Skeletal muscle cell (primary cell): Measurements from ENCODE around the gene PDE6B.
"Not testable (repeated sequence)": the region's sequence is repeated elsewhere in the genome, so short reads cannot be mapped to it uniquely, and the experiment has no call there.

Source experiments
- DNase-seq: peaks from one replicate; pipeline ENCODE4 v3.0.0-alpha.2; 2010; ENCODE audit warnings: low read depth
- H3K4me3 ChIP-seq: 2 replicates; pipeline ENCODE4 v1.5.1; 2011; ENCODE audit warnings: low read depth, mild to moderate bottlenecking, control low read depth, low read length, moderate library complexity

The PDE6B gene

DNA sequence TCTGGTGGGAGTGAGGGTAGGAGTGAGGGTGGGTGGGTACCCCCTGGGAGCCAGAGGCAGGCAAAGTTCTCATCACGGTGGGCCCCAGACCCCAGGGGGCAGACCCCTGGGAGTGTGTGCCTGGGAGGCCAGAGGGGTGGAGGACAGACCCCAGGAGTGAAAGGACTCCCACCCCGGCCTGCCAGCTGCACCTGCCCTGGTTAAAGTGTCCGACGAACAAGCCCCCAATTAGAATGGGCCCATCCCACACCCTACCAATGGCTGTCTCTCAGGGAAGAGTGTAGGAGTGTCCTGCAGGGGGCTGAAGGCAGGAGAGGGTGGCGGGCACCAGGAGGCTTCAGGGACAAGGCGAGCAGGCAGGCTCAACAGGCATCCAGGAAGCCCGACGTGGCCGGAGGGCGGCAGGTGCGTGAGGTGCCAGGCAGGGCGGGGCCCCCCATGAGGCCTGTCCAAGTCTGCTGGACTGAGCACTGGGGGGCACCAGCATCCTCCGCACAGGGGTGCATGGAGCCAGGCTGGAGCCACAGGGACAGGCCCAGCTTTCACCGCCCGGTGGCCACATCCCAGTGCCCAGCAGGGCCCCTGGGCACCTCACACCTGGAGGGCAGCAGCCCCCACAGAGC lies 8.7 kb downstream of the PDE6B start:
- DNase-seq, result no peak
- H3K4me3 ChIP-seq, result no peak overlapping the region

DNA sequence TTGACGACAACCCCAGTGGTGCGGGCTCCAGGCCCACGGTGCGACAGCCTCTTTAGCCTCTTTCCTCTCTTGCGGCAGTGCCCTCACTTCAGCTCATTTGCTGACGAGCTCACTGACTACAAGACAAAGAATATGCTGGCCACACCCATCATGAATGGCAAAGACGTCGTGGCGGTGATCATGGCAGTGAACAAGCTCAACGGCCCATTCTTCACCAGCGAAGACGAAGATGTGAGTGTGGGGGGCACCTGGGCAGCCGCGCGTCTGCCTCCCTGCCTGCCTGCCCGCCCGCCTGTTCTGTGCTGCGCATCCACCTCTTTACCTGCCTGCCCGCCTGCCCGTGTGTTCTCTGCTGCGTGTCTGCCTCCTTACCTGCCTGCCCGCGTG lies 9.2 kb downstream of the PDE6B start:
- H3K4me3 ChIP-seq, result no peak overlapping the region
- no peak for DNase-seq

DNA sequence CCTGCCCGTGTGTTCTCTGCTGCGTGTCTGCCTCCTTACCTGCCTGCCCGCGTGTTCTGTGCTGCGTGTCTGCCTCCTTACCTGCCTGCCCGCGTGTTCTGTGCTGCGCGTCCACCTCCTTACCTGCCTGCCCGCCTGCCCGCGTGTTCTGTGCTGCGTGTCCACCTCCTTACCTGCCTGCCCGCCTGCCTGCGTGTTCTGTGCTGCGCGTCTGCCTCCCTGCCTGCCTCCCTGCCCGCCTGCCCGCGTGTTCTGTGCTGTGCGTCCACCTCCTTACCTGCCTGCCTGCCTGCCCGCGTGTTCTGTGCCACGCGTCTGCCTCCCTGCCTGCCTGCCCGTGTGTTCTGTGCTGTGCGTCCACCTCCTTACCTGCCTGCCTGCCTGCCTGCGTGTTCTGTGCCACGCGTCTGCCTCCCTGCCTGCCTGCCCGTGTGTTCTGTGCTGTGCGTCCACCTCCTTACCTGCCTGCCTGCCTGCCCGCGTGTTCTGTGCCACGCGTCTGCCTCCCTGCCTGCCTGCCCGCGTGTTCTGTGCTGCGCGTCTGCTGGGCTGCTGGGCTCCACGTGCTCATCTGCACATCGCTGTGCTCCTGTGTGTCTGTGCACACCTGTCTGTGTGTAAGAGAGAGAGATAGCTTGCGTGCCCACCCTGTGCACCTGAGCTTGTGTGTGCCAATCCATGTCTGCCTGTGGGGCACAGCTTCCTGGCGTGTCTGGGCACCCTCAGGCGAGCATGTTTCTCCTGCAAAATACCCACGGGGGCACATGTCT lies 9.9 kb downstream of the PDE6B start:
- H3K4me3 ChIP-seq, DNase-seq: not testable (repeated sequence)

DNA sequence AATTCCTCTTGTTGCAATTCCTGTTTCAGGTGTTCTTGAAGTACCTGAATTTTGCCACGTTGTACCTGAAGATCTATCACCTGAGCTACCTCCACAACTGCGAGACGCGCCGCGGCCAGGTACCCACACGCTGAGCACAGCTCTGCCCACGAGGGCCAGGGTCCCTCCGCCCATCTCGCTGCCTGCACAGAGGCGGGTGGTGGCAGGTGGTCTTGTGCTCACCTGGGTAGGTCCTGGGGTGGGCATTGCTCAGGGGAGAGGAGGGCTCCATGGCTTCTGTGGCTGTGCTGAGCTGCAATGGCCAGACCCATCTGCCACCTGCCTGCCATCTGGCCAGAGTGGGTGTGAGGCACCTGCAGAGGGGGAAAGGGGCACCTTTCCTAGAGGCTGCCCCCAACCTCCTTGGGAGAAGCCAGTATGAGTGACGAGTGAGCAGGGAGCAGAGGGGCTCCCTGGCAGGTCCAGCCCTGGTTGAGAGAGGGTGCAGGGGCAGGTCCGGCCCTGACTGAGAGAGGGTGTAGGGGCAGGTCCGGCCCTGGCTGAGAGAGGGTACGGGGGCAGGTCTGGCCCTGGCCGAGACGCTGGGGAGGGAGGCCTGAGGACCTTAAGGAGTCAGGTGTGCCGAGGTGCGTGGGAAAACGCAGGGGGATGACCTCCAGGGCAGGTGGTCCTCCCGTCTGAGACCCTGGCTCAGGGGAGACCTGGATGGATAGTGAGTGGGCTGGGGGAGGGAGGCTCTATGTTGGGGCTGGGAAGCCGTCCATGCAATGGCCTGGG lies 10.7 kb downstream of the PDE6B start:
- no peak overlapping the region for H3K4me3 ChIP-seq
- DNase-seq, result no peak

DNA sequence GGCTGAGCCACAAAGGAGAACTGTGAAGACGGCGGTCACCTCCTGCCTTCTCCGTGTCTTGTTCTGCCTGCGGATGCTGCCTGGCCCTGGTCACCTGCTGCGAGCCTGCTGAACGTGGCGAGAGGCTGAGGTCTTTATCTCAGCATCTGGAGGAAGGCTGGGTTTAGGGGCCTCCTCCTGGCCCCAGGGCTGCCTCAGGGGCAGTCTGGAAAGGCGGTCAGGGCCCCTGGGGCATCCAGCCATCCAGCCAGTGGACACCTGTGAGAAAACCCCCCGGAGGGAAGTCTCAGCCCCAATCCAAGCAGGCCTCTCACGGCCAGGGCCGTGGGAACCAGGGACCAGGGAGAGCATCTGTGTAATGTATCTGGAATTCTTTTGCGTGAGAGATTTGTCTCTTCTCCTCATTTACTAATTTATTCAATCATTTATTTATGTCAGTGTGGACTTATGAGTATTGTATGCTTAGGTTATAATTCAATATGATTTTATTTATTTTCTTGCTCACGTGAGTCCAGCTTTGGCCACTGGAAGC lies 11.3 kb downstream of the PDE6B start:
- H3K4me3 ChIP-seq, result no peak overlapping the region
- no peak for DNase-seq

DNA sequence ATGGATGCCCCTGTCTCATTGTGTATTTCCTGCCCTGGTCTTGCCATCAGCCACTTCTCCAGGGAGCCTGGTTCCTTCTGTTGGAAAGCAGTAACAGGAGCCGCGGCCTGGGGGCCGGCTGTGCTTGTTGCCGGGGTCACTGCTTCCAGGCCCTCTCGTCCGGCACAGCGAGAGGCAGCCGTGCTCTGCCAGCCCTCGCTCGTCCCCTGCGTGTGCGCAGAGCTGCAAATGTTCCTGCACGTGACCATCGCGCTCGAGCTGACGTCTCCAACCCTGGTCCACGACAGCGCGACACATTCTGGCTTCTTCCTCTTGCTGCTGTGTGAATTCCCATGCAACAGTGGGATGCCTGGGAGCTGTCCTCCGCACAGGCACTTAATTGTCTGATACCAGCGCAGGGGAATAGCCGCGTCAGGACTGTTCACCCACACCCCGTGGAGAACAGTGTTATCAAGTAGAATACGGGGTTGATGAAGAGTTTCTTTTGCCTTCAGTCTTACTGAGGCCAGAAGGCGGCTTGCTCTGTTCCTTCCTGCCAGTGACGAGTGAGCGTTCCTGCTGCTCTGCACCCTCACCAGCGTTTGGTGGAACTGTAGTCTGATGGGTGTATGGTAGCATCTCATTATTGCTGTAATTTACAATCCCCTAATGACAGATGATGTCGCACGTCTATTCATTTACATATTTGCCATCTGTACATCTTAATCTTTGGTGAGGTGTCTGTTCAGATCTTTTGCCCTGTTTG lies 12.3 kb downstream of the PDE6B start:
- no peak overlapping the region for H3K4me3 ChIP-seq
- DNase-seq, result no peak

DNA sequence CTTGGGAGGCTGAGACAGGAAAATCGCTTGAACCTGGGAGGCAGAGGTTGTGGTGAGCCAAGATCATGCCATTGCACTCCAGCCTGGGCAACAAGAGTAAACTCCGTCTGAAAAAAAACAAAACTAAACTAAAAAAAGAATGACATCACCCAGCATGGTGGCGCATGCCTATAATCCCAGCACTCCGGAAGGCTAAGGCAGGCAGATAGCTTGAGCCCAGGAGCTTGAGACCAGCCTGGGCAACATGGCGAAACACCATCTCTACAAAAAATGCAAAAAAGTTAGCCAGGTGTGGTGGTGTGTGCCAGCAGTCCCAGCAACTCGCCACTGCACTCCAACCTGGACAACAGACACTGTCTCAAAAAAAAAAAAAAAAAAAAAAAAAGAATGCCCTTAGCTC lies 17.0 kb downstream of the PDE6B start:
- not testable (repeated sequence) for DNase-seq

DNA sequence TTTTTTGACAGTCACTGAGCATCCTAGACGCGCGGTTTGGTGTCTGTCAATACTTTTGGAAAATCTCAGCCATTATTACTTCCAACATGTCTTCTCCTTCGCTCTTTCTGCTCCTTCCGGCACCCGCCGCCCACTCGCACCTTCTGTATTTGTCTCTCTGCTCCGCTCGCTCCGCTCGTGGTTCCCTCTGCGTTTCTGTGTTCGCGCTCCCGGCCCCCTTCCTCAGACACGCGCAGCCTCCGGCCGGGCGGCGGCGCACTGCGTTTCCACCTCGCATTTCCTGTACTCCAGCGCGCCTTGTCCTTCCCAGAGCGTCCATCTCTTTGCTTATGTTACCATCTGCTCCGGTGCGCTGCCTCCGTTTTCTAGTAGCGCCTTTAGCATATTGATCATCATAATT lies 21.1 kb downstream of the PDE6B start:
- H3K4me3 ChIP-seq, result no peak overlapping the region
- DNase-seq, result no peak

More for the DNA sequence above, 17.0 kb downstream of the PDE6B start:
- H3K4me3 ChIP-seq, result not testable (repeated sequence)

DNA sequence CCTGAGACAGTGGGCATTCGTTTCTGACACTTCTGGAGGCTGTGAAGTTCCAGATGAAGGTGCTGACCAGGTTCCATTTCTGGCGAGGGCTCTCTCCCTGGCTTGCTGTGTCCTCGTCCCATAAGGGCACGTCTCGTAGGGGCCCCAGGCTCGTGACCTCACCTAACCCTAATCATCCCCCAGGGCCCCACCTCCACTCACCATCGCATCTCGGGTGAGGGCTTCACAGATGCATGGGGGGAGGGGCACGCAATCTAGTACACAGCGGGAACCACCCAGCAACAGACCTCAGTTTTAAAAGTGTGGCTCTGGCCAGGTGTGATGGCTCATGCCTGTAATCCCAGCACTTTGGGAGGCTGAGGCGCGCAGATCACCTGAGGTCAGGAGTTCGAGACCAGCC lies 22.1 kb downstream of the PDE6B start:
- H3K4me3 ChIP-seq, result no peak overlapping the region
- no peak for DNase-seq

DNA sequence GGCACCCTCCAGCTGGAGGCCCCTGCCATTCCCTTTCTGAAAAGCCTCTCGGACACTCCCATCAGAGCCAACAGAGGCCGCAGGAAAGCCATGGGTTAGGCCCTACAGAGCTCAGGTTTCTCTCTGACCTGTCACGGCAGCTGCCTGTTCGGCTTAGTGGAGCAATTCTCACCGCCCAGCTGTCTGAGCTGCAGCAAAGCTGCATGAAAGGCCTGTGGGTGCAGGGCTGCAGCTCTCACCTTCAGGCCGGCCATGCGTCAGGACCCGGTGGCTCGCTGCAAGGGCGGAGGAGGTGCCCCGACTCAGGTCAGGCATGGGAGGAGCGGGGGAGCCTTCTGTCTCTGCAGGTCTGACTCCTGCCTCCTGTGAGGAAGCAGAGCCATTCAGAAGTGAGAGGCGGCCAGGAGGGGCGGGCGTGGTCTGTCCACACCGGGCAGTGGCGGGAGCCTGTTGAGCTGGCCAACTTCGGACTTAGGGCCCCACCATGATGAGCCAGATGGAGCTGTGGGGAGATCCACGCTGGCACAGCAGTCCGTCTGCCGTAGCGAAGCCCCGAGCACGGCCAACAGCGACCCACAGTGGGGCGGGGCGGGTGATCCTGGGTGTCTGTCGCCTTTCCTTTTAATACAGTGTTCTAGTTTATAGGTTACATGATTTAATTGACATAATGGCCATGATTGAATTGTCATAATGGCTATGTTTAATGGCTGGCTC lies 23.4 kb downstream of the PDE6B start:
- no peak for DNase-seq
- no peak overlapping the region for H3K4me3 ChIP-seq

DNA sequence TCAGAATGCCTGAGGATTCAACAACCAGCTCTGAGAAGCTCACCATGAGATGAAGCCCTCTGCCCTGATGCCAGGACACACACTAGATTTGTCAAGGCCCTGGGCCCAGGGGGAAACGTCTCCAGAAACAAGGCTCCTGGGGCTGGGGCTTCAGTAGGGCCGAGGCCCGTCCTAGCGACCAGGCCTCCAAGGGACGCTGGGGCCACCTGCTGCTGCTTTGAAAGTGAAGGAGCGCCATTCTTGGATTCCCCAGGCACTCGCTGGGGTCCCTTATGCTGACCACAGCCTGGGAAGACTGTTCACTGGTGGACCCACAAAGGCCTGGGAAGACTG lies 23.9 kb downstream of the PDE6B start:
- no peak for DNase-seq
- H3K4me3 ChIP-seq, result no peak overlapping the region

DNA sequence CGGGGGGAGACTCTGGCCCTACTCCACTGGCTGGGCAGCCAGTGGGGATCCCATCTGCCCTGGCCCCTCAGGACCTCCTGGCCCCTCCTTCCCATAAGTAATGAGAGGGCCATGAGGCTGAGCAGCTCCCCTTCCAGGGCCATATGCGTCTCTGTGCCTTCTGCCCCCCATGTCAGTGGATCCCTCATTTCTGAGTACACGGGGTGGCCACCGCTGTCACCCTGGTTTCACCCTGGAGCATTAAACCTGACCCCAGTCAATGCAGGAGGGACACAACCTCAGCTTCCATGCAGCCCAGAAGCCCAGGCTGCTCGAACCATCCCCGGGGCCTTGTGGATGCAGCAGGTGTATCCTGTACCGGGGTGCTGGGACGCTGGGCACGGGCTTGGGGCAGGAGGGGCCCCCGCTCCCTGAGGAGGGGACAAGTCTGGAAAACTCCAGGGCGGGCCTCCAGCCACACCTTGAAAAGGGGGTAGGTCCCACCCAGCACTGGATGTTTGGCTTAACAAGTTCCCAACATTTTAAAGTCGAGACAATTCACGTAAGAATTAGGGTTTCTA lies 24.5 kb downstream of the PDE6B start:
- no peak overlapping the region for H3K4me3 ChIP-seq
- no peak for DNase-seq

DNA sequence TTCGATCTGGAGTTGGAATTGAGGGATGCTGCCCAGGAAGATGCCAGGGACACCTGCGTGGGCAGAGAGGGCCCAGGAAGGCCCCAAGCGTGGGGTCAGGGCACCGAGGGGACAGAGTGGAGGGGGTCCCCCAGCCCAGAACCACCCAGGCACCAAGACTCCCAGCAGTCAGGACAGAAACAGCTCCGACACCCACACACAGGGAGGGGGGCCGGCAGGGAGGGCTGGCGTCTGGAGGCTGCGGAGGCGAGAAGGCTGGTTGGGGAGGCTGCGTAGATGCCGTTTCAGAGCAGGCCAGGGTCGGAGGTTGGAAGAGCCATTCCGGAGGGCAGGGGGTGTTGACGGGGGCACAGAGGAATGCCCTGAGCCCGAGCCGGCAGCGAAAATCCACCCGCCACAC lies 25.1 kb downstream of the PDE6B start:
- no peak for DNase-seq
- H3K4me3 ChIP-seq, result no peak overlapping the region

DNA sequence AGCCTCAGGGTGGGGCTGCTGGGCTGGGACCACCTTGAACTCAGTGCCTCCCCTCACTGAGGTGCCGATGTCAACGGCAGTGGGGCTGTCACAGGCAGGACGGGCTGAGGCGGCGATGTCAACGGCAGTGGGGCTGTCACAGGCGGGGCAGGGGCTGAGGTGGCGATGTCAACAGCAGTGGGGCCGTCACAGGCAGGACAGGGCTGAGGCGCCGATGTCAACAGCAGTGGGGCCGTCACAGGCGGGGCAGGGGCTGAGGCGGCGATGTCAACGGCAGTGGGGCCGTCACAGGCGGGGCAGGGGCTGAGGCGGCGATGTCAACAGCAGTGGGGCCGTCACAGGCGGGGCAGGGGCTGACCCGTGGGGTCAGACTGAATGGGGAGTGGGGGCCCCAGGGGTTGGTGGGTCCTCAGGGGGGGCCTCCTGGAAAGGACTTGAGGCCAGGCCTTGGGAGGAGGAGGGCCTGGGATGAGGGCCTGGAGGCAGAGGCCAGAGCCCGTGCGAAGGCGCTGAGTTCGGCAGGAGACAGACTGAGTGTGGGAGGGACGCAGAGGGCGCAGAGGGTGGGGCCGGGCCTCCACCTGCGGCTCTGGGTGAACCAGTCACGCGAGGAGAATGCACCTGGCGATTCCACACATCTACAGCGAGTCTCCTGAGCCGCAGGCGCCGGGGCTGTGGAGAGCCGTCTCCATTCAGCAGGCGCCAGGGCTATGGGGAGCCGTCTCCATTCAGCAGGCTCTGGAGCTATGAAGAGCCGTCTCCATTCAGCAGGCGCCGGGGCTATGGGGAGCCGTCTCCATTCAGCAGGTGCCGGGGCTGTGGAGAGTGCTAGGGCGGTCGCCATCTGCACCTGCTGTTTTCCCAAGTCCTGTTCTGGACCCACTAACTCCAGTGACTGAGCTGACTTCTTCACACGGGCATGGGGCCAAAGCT lies 25.8 kb downstream of the PDE6B start:
- H3K4me3 ChIP-seq, result no peak overlapping the region

DNA sequence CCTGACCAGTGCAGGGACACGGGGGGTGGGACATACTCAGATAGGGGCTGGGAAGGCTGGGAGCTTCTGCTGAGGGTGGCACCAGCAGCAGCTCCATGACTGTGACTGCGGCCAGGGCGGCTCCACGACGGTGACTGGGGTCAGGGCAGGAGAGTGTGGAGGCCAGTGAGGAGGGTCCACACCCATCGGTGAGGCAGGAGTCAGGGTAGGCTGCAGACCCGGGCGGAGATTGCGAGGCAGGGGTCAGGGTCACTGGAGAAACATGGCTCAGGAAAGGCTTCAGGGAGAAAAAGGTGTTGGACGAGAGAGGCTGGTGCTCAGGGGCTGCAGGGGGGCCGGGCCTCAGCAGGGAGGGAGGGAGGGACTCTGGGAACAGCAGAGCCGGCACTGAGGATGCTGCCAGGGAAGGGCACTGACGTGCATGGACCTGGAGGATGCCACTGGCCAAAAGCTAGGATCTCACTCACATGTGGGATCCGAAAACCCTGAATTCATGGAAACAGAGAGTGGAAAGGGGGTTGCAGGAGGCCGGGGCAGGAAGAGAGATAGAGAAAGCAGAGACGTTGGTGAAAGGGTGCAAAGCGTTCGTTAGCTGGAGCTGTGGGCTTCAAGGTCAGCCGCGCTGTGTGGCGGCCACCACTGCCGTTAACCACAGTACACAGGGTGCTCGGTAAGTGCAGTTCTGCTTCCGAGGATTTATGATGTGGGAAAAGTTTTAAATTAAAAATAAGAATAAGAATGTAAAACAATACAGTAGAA lies 26.7 kb downstream of the PDE6B start:
- H3K4me3 ChIP-seq, result no peak overlapping the region
- no peak for DNase-seq

More for the DNA sequence above, 25.8 kb downstream of the PDE6B start:
- DNase-seq, result no peak

DNA sequence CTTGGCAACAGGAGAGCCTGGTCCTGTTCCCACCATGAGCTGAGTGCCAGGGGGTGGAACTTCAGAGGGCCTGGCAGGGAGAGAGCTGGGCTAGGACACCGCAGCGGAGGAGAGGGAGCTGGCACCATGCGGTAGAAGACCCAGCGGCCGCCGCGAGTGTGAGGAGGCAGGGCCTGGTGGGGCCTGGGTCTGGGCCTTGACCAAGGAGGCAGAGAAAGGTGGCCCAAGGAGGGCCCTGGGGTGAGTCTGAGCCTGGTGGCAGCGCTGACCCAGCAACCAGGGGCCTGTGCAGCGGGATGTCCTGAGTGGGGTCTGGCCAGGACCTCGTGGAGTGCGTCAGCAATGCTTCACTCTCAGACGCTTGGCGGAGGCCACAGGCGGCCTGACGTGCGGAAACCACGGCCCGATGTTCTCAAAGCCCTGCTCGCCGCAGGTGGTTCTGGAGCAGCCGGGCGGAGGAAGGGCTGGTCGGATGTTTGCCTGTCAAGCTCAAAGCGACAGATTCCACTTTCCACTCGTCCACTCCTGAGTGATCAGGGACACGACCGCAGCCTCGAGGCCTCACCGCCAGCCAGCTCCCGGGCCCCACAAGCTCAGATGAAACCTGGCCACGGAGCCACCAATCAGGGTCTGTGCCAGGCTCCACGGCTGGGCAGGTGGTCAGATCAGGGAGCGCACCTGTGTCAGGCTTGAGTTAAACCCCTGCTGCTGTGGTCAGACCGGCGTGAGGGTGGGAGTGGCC lies 27.9 kb downstream of the PDE6B start:
- H3K4me3 ChIP-seq, result no peak overlapping the region

More for the DNA sequence above, 27.9 kb downstream of the PDE6B start:
- no peak for DNase-seq
